Activated T-helper 1 cell treated with anti-CD3 and anti-CD28 coated beads, Interleukin-12 subunit alpha, Interleukin-12 subunit beta, Interleukin-2, Interleukin-4 antibody, amounts not matched to agents 30 ng/mL and 10 ng/mL and 1 ng/mL, durations not matched to agents 14 hours and 24 hours and 36 hours (primary cell): ENCODE results near the gene DPYSL3. TPM values are rescaled to one million over a fixed set of nuclear protein-coding genes. Genes with fewer than 3 reads are reported as not detected.

Experiments
- DNase-seq: peaks from one replicate; pipeline ENCODE4 v3.0.0; 2021; ENCODE audit warnings: low spot score
- H3K27ac Mint-ChIP-seq: one replicate; pipeline ENCODE4 v1.8.0; 2021; ENCODE audit warnings: mild to moderate bottlenecking, mixed read lengths
- H3K27me3 Mint-ChIP-seq: one replicate; pipeline ENCODE4 v1.8.0; 2022; ENCODE audit warnings: mild to moderate bottlenecking, moderate library complexity, mixed read lengths; ENCODE audit not compliant: insufficient read depth
- H3K36me3 Mint-ChIP-seq: one replicate; pipeline ENCODE4 v1.8.0; 2021; ENCODE audit warnings: low read depth, mixed read lengths
- H3K4me1 Mint-ChIP-seq: one replicate; pipeline ENCODE4 v1.8.0; 2021; ENCODE audit warnings: low read depth, mixed read lengths
- H3K4me3 Mint-ChIP-seq: one replicate; pipeline ENCODE4 v1.8.0; 2021; ENCODE audit warnings: mild to moderate bottlenecking, moderate library complexity, mixed read lengths
- H3K9me3 Mint-ChIP-seq: one replicate; pipeline ENCODE4 v1.8.0; 2021; ENCODE audit warnings: mixed read lengths
- intact Hi-C: fragments of 100-400 bp; cut with micrococcal nuclease; formaldehyde crosslinking; loops from one replicate; pipeline ENCODE4 v1.15.1; 2024
- total RNA-seq: library from RNA; stranded (reverse); gene quantifications from 2 replicates; pipeline ENCODE4 v1.2.3, GENCODE V29; 2022

DPYSL3 gene
- total RNA-seq, 1 donor from 2014 or later = 0.16 TPM

GRCh38 chr5:147396070-147396823 lies 113.6 kb downstream of the DPYSL3 start:
- Mint-ChIP-seq H3K9me3 (no peaks in the 10 kb centered on the region), H3K27ac (no peak overlapping the region), H3K27me3 (no peaks in the 10 kb centered on the region), H3K4me1 (no peaks in the 10 kb centered on the region), H3K4me3 (no peak overlapping the region), H3K36me3 (no peaks in the 10 kb centered on the region)
- intact Hi-C loops = no loop called here
- DNase-seq = no peak

GRCh38 chr5:147393874-147394672 lies 115.8 kb downstream of the DPYSL3 start:
- Mint-ChIP-seq H3K4me1 (no peaks in the 10 kb centered on the region), H3K27ac (no peak overlapping the region), H3K9me3 (no peaks in the 10 kb centered on the region), H3K27me3 (no peaks in the 10 kb centered on the region), H3K4me3 (no peak overlapping the region), H3K36me3 (no peaks in the 10 kb centered on the region)
- intact Hi-C loops = no loop called here
- no peak for DNase-seq

- intact Hi-C loops = no loop called here
- H3K4me1 Mint-ChIP-seq = no peaks in the 10 kb centered on the region
- H3K36me3 Mint-ChIP-seq = no peaks in the 10 kb centered on the region
- H3K4me3 Mint-ChIP-seq = no peak overlapping the region
- H3K27me3 Mint-ChIP-seq = no peaks in the 10 kb centered on the region
- DNase-seq = no peak
- H3K9me3 Mint-ChIP-seq = no peaks in the 10 kb centered on the region
- no peak overlapping the region for H3K27ac Mint-ChIP-seq
These were observed 118.1 kb downstream of the DPYSL3 start for GRCh38 chr5:147391781-147392180.

GRCh38 chr5:147390654-147391225 lies 119.1 kb downstream of the DPYSL3 start:
- DNase-seq = no peak
- H3K36me3 Mint-ChIP-seq = no peaks in the 10 kb centered on the region
- intact Hi-C loops = no loop called here
- H3K4me3 Mint-ChIP-seq = no peak overlapping the region
- H3K27me3 Mint-ChIP-seq = no peaks in the 10 kb centered on the region
- no peak overlapping the region for H3K27ac Mint-ChIP-seq
- H3K4me1 Mint-ChIP-seq = no peaks in the 10 kb centered on the region
- H3K9me3 Mint-ChIP-seq = no peaks in the 10 kb centered on the region

- Mint-ChIP-seq H3K9me3 (no peaks in the 10 kb centered on the region), H3K27ac (no peak overlapping the region), H3K4me1 (no peaks in the 10 kb centered on the region), H3K4me3 (no peak overlapping the region), H3K36me3 (no peaks in the 10 kb centered on the region), H3K27me3 (no peaks in the 10 kb centered on the region)
- intact Hi-C loops = no loop called here
- no peak for DNase-seq
These were observed 121.4 kb downstream of the DPYSL3 start for GRCh38 chr5:147388184-147389108.

- intact Hi-C loops = no loop called here
- no peaks in the 10 kb centered on the region for H3K27me3 Mint-ChIP-seq
- no peaks in the 10 kb centered on the region for H3K9me3 Mint-ChIP-seq
- no peaks in the 10 kb centered on the region for H3K36me3 Mint-ChIP-seq
- H3K4me1 Mint-ChIP-seq = no peaks in the 10 kb centered on the region
- DNase-seq = no peak
- no peak overlapping the region for H3K4me3 Mint-ChIP-seq
- H3K27ac Mint-ChIP-seq = no peak overlapping the region
These were observed 122.8 kb downstream of the DPYSL3 start for GRCh38 chr5:147387109-147387508.

GRCh38 chr5:147384346-147385193 lies 125.3 kb downstream of the DPYSL3 start:
- no peak overlapping the region for H3K27ac Mint-ChIP-seq

GRCh38 chr5:147382776-147383175 lies 127.1 kb downstream of the DPYSL3 start:
- Mint-ChIP-seq H3K27ac (no peak overlapping the region), H3K4me1 (no peaks in the 10 kb centered on the region), H3K27me3 (no peaks in the 10 kb centered on the region), H3K9me3 (no peaks in the 10 kb centered on the region), H3K4me3 (no peak overlapping the region), H3K36me3 (no peaks in the 10 kb centered on the region)
- DNase-seq = no peak
- intact Hi-C loops = no loop called here

More at GRCh38 chr5:147384346-147385193, 125.3 kb downstream of the DPYSL3 start:
- no peak for DNase-seq
- Mint-ChIP-seq H3K36me3 (no peaks in the 10 kb centered on the region), H3K4me3 (no peak overlapping the region), H3K4me1 (no peaks in the 10 kb centered on the region), H3K9me3 (no peaks in the 10 kb centered on the region), H3K27me3 (no peaks in the 10 kb centered on the region)
- intact Hi-C loops = no loop called here

- Mint-ChIP-seq H3K9me3 (no peaks in the 10 kb centered on the region), H3K27ac (no peak overlapping the region), H3K27me3 (no peaks in the 10 kb centered on the region), H3K4me1 (no peaks in the 10 kb centered on the region), H3K36me3 (no peaks in the 10 kb centered on the region), H3K4me3 (no peak overlapping the region)
- intact Hi-C loops = no loop called here
- no peak for DNase-seq
These were observed 128.3 kb downstream of the DPYSL3 start for GRCh38 chr5:147381555-147381954.

- H3K9me3 Mint-ChIP-seq = no peaks in the 10 kb centered on the region
- H3K4me1 Mint-ChIP-seq = no peaks in the 10 kb centered on the region
- H3K27me3 Mint-ChIP-seq = peaks cover 1% of the 10 kb centered on the region
- no peak overlapping the region for H3K27ac Mint-ChIP-seq
- intact Hi-C loops = no loop called here
- H3K4me3 Mint-ChIP-seq = no peak overlapping the region
- no peak for DNase-seq
- H3K36me3 Mint-ChIP-seq = no peaks in the 10 kb centered on the region
These were observed 132.2 kb downstream of the DPYSL3 start for GRCh38 chr5:147377682-147378081.

GRCh38 chr5:147375151-147375550 lies 134.7 kb downstream of the DPYSL3 start:
- H3K4me3 Mint-ChIP-seq = no peak overlapping the region
- peaks cover 1% of the 10 kb centered on the region for H3K27me3 Mint-ChIP-seq
- no peak for DNase-seq
- H3K27ac Mint-ChIP-seq = no peak overlapping the region
- no peaks in the 10 kb centered on the region for H3K9me3 Mint-ChIP-seq
- intact Hi-C loops = no loop called here
- no peaks in the 10 kb centered on the region for H3K36me3 Mint-ChIP-seq
- no peaks in the 10 kb centered on the region for H3K4me1 Mint-ChIP-seq

GRCh38 chr5:147373328-147373727 lies 136.5 kb downstream of the DPYSL3 start:
- intact Hi-C loops = no loop called here
- H3K27me3 Mint-ChIP-seq = peaks cover 1% of the 10 kb centered on the region
- H3K4me3 Mint-ChIP-seq = no peak overlapping the region
- no peaks in the 10 kb centered on the region for H3K4me1 Mint-ChIP-seq
- H3K36me3 Mint-ChIP-seq = no peaks in the 10 kb centered on the region
- H3K9me3 Mint-ChIP-seq = no peaks in the 10 kb centered on the region
- no peak for DNase-seq
- H3K27ac Mint-ChIP-seq = no peak overlapping the region
